Panc1 (cell line): ENCODE data around the gene ELAPOR2. TPM values are rescaled to one million over a fixed set of nuclear protein-coding genes. Genes with fewer than 3 reads are reported as not detected.

Experiments
- ATAC-seq: fragments of 200-7000 bp; cut with Tn5 transposase; 2 replicates; pipeline ENCODE4 v1.9.1; 2020; ENCODE audit warnings: mild to moderate bottlenecking, moderate library complexity
- BruUV-seq: library from RNA; stranded (reverse); fragments of 400-500 nt; replicated peaks from 2 replicates; lab custom pipeline; 2021; lab: Mats Ljungman, UMichigan
- CTCF ChIA-PET: fragments of 300-600 bp; sonication (Branson Sonifier 250); formaldehyde crosslinking; loops from one replicate; lab custom pipeline; 2022; ENCODE audit warnings: antibody characterized with exemption; lab: Charles Lee
- POLR2A ChIA-PET: fragments of 300-600 bp; sonication (Branson Sonifier 250); formaldehyde crosslinking; loops from one replicate; lab custom pipeline; 2022; ENCODE audit warnings: antibody characterized with exemption; lab: Charles Lee
- DNase-seq: peaks from one replicate; pipeline ENCODE4 v3.0.0-alpha.2; 2010; ENCODE audit warnings: low read depth, low spot score
- H3K27ac ChIP-seq: 2 replicates; pipeline ENCODE4 v1.5.1; 2011; ENCODE audit warnings: mild to moderate bottlenecking, low read length, inconsistent platforms
- H3K27me3 ChIP-seq: fragments of 200-500 bp; sonication (Bioruptor generic); 2 replicates; pipeline ENCODE4 v1.6.0; 2014; ENCODE audit warnings: low read length, inconsistent platforms; ENCODE audit not compliant: control insufficient read depth, insufficient read depth
- H3K36me3 ChIP-seq: fragments of 200-500 bp; sonication (Bioruptor generic); 2 replicates; pipeline ENCODE4 v1.5.1; 2014; ENCODE audit warnings: inconsistent platforms, mild to moderate bottlenecking, low read length, moderate library complexity; ENCODE audit not compliant: control insufficient read depth, insufficient read depth
- H3K4me1 ChIP-seq: 2 replicates; pipeline ENCODE4 v1.5.1; 2011; ENCODE audit warnings: inconsistent platforms, mild to moderate bottlenecking, low read length, moderate library complexity; ENCODE audit not compliant: control insufficient read depth, insufficient read depth
- H3K4me3 ChIP-seq, 2 experiments: 2 replicates each; pipeline ENCODE4 v1.5.1; 2011 to 2012; ENCODE audit warnings: low read depth in 2 of 2, low read length in 2 of 2, mild to moderate bottlenecking in 2 of 2, inconsistent platforms in 1 of 2, moderate library complexity in 1 of 2
- H3K9me3 ChIP-seq: fragments of 200-500 bp; sonication (Bioruptor generic); 2 replicates; pipeline ENCODE4 v1.5.1; 2014; ENCODE audit warnings: low read depth, mild to moderate bottlenecking, inconsistent platforms, low read length, moderate library complexity; ENCODE audit not compliant: control insufficient read depth, insufficient read depth
- POLR2AphosphoS5 ChIP-seq: IDR thresholded peaks from 2 replicates; pipeline ENCODE4 v1.6.1; 2012; ENCODE audit warnings: mild to moderate bottlenecking, low read depth, low read length, moderate library complexity
- SIN3A ChIP-seq: IDR thresholded peaks from 2 replicates; pipeline ENCODE4 v1.6.1; 2012; ENCODE audit warnings: low read depth, mild to moderate bottlenecking, low read length, moderate library complexity, borderline replicate concordance; ENCODE audit not compliant: insufficient read depth
- TCF7L2 ChIP-seq: IDR thresholded peaks from 2 replicates; pipeline ENCODE4 v1.6.1; 2011; ENCODE audit warnings: mild to moderate bottlenecking, low read depth, low read length, inconsistent platforms
- in situ Hi-C: cut with HindIII; loops from 2 replicates; pipeline ENCODE4 v1.10.0; 2016; ENCODE audit warnings: low sequenced_read_pairs, low pct_unique_long_range_greater_than_20kb
- intact Hi-C: fragments of 100-400 bp; cut with micrococcal nuclease; formaldehyde crosslinking; loops from one replicate; pipeline ENCODE4 v1.10.0; 2022; ENCODE audit not compliant: unreplicated experiment
- total RNA-seq: library from RNA; stranded (reverse); gene quantifications from one replicate; pipeline ENCODE4 v1.2.1, GENCODE V29; 2021; ENCODE audit not compliant: unreplicated experiment
- TF ChIP-seq, protein P1 (sequence below): fragments of 450-650 bp; IDR thresholded peaks from 2 replicates; pipeline ENCODE4 v1.5.1; 2017; ENCODE audit warnings: mild to moderate bottlenecking
- TF ChIP-seq, protein P2 (sequence below), 2 experiments: IDR thresholded peaks; 2 replicates each; pipeline ENCODE4 v1.6.1; 2011 to 2012; ENCODE audit warnings: low read depth in 2 of 2, control low read depth in 1 of 2, low read length in 1 of 2, mild to moderate bottlenecking in 1 of 2, moderate library complexity in 1 of 2; ENCODE audit not compliant: insufficient read depth in 1 of 2

Gene ELAPOR2
- total RNA-seq, 1 experiment from 2014 or later, result 0.39 TPM

DNA sequence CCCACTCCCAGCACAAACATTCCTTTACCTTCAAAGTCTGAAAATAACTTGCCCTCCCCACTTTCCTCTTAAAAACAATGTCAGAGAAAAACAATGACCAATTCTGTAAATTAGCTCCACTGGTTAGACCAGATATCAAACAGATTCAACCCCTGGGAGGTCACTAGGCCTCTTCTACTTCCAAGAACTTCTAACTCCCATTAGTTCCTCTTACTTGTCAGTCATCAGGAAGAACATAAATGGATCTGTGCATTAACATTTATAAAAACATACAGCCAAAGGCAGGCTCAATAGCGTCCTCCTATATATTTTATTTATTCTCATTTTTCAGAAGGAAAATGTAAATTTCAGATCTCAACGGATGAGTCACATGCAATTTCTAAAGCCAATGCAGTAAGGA is 2.2 kb downstream of the ELAPOR2 start:
- ChIA-PET CTCF (no interaction called here), POLR2A (no interaction called here)
- TF ChIP-seq, protein P1, sequence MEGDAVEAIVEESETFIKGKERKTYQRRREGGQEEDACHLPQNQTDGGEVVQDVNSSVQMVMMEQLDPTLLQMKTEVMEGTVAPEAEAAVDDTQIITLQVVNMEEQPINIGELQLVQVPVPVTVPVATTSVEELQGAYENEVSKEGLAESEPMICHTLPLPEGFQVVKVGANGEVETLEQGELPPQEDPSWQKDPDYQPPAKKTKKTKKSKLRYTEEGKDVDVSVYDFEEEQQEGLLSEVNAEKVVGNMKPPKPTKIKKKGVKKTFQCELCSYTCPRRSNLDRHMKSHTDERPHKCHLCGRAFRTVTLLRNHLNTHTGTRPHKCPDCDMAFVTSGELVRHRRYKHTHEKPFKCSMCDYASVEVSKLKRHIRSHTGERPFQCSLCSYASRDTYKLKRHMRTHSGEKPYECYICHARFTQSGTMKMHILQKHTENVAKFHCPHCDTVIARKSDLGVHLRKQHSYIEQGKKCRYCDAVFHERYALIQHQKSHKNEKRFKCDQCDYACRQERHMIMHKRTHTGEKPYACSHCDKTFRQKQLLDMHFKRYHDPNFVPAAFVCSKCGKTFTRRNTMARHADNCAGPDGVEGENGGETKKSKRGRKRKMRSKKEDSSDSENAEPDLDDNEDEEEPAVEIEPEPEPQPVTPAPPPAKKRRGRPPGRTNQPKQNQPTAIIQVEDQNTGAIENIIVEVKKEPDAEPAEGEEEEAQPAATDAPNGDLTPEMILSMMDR, result no peak
- TF ChIP-seq, protein P2, sequence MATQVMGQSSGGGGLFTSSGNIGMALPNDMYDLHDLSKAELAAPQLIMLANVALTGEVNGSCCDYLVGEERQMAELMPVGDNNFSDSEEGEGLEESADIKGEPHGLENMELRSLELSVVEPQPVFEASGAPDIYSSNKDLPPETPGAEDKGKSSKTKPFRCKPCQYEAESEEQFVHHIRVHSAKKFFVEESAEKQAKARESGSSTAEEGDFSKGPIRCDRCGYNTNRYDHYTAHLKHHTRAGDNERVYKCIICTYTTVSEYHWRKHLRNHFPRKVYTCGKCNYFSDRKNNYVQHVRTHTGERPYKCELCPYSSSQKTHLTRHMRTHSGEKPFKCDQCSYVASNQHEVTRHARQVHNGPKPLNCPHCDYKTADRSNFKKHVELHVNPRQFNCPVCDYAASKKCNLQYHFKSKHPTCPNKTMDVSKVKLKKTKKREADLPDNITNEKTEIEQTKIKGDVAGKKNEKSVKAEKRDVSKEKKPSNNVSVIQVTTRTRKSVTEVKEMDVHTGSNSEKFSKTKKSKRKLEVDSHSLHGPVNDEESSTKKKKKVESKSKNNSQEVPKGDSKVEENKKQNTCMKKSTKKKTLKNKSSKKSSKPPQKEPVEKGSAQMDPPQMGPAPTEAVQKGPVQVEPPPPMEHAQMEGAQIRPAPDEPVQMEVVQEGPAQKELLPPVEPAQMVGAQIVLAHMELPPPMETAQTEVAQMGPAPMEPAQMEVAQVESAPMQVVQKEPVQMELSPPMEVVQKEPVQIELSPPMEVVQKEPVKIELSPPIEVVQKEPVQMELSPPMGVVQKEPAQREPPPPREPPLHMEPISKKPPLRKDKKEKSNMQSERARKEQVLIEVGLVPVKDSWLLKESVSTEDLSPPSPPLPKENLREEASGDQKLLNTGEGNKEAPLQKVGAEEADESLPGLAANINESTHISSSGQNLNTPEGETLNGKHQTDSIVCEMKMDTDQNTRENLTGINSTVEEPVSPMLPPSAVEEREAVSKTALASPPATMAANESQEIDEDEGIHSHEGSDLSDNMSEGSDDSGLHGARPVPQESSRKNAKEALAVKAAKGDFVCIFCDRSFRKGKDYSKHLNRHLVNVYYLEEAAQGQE (IDR thresholded peaks at IDR 0.05; ENCODE audit: insufficient read depth in 1 of 2, low read depth in 2 of 2, low read length in 1 of 2), result no peak
- TF ChIP-seq SIN3A, result no peak
- no peak for TF ChIP-seq TCF7L2
- TF ChIP-seq POLR2AphosphoS5, result no peak
- no peak for DNase-seq
- intact Hi-C loops, result no loop called here
- H3K27ac ChIP-seq, result no peak overlapping the region
- no peaks in the 10 kb centered on the region for H3K36me3 ChIP-seq
- no TSS peak for BruUV-seq
- H3K9me3 ChIP-seq, result no peaks in the 10 kb centered on the region
- peaks cover 10% of the 10 kb centered on the region for H3K27me3 ChIP-seq
- in situ Hi-C loops, result no loop called here
- H3K4me1 ChIP-seq, result no peaks in the 10 kb centered on the region
- ATAC-seq, result no peak
- H3K4me3 ChIP-seq, result no peak overlapping the region

DNA sequence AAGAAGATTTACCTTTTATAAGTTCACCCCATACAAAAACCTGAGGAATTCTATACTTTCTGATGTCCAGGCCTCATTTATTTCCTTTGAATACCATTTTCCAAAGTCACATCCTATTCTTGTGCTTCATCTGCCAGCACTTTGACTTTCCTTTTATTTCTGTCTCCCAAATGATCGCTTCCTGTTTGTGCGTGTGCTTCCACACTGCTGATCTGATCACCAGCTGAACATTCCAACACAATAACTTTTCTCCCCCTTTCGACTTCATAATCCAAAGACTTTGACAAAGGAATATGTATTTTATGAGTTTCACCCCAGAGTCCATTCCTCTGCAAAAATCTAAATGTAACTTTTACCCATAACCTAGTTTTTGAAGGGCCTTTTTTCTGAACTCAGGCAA is 3.1 kb downstream of the ELAPOR2 start:
- ATAC-seq (no peak), DNase-seq (no peak)
- CTCF ChIA-PET, result no interaction called here
- H3K27ac ChIP-seq, result no peak overlapping the region
- H3K4me3 ChIP-seq, result no peak overlapping the region
- BruUV-seq, result no TSS peak
- H3K9me3 ChIP-seq, result no peaks in the 10 kb centered on the region
- intact Hi-C loops (no loop called here), in situ Hi-C loops (no loop called here)
- TF ChIP-seq TCF7L2, result no peak
- no peak for TF ChIP-seq POLR2AphosphoS5
- TF ChIP-seq, protein P2 (IDR thresholded peaks at IDR 0.05; ENCODE audit: insufficient read depth in 1 of 2, low read depth in 2 of 2, low read length in 1 of 2), result no peak
- TF ChIP-seq, protein P1, result no peak
- no peak for TF ChIP-seq SIN3A
- H3K36me3 ChIP-seq, result no peaks in the 10 kb centered on the region
- POLR2A ChIA-PET, result no interaction called here
- H3K27me3 ChIP-seq, result peaks cover 8% of the 10 kb centered on the region
- no peaks in the 10 kb centered on the region for H3K4me1 ChIP-seq
